ENCODE measurements around the gene KDM1B.

KDM1B gene, protein sequence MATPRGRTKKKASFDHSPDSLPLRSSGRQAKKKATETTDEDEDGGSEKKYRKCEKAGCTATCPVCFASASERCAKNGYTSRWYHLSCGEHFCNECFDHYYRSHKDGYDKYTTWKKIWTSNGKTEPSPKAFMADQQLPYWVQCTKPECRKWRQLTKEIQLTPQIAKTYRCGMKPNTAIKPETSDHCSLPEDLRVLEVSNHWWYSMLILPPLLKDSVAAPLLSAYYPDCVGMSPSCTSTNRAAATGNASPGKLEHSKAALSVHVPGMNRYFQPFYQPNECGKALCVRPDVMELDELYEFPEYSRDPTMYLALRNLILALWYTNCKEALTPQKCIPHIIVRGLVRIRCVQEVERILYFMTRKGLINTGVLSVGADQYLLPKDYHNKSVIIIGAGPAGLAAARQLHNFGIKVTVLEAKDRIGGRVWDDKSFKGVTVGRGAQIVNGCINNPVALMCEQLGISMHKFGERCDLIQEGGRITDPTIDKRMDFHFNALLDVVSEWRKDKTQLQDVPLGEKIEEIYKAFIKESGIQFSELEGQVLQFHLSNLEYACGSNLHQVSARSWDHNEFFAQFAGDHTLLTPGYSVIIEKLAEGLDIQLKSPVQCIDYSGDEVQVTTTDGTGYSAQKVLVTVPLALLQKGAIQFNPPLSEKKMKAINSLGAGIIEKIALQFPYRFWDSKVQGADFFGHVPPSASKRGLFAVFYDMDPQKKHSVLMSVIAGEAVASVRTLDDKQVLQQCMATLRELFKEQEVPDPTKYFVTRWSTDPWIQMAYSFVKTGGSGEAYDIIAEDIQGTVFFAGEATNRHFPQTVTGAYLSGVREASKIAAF

GRCh38 chr6:18155150-18155863, at the start of gene KDM1B:
KDM1B (plus strand) TSS chr6:18155422; CDS start chr6:18159896, 4,474 bp downstream.
- peaks cover 4% of the 10 kb centered on the region for H3K4me1 ChIP-seq (ENCODE audit: insufficient read depth, poor library complexity, severe bottlenecking)
- peak within 1 kb of the TSS; percentile 99 for H3K4me3 ChIP-seq (ENCODE audit: severe bottlenecking)
- ATAC-seq (ENCODE audit: low read depth) = peak; percentile 87
- H3K9me3 ChIP-seq (ENCODE audit: severe bottlenecking) = no peaks in the 10 kb centered on the region
- H3K36me3 ChIP-seq (ENCODE audit: low read depth) = no peaks in the 10 kb centered on the region
- peak; percentile 97 for DNase-seq (ENCODE audit: low spot score)
- H3K27me3 ChIP-seq (ENCODE audit: insufficient read depth, poor library complexity, severe bottlenecking) = no peaks in the 10 kb centered on the region
- no peak for TF ChIP-seq CTCF (IDR thresholded peaks at IDR 0.05; ENCODE audit: poor library complexity, severe bottlenecking)
- peak within 1 kb of the TSS; percentile 49 for H3K27ac ChIP-seq (ENCODE audit: poor library complexity, severe bottlenecking)

- Histone ChIP-seq H3K9me3 (ENCODE audit: severe bottlenecking) (peaks cover 7% of the 10 kb centered on the region), H3K36me3 (ENCODE audit: low read depth) (no peaks in the 10 kb centered on the region), H3K27me3 (ENCODE audit: insufficient read depth, poor library complexity, severe bottlenecking) (no peaks in the 10 kb centered on the region), H3K27ac (ENCODE audit: poor library complexity, severe bottlenecking) (no peak overlapping the region), H3K4me3 (ENCODE audit: severe bottlenecking) (no peak overlapping the region), H3K4me1 (ENCODE audit: insufficient read depth, poor library complexity, severe bottlenecking) (no peaks in the 10 kb centered on the region)
- no peak for DNase-seq (ENCODE audit: low spot score)
- ATAC-seq (ENCODE audit: low read depth) = no peak
- TF ChIP-seq CTCF (IDR thresholded peaks at IDR 0.05; ENCODE audit: poor library complexity, severe bottlenecking) = no peak
Observed at GRCh38 chr6:18107061-18107460, 48.2 kb upstream of the KDM1B start.

- Histone ChIP-seq H3K9me3 (ENCODE audit: severe bottlenecking) (peaks cover 7% of the 10 kb centered on the region), H3K4me3 (ENCODE audit: severe bottlenecking) (no peak overlapping the region), H3K36me3 (ENCODE audit: low read depth) (no peaks in the 10 kb centered on the region), H3K27ac (ENCODE audit: poor library complexity, severe bottlenecking) (no peak overlapping the region), H3K27me3 (ENCODE audit: insufficient read depth, poor library complexity, severe bottlenecking) (no peaks in the 10 kb centered on the region), H3K4me1 (ENCODE audit: insufficient read depth, poor library complexity, severe bottlenecking) (no peaks in the 10 kb centered on the region)
- DNase-seq (ENCODE audit: low spot score) = no peak
- TF ChIP-seq CTCF (IDR thresholded peaks at IDR 0.05; ENCODE audit: poor library complexity, severe bottlenecking) = no peak
- ATAC-seq (ENCODE audit: low read depth) = no peak
Observed at GRCh38 chr6:18110162-18110561, 45.1 kb upstream of the KDM1B start.

GRCh38 chr6:18115356-18115755, 39.9 kb upstream of the KDM1B start:
- H3K27ac ChIP-seq (ENCODE audit: poor library complexity, severe bottlenecking) = no peak overlapping the region
- H3K36me3 ChIP-seq (ENCODE audit: low read depth) = no peaks in the 10 kb centered on the region
- no peaks in the 10 kb centered on the region for H3K27me3 ChIP-seq (ENCODE audit: insufficient read depth, poor library complexity, severe bottlenecking)
- no peak for TF ChIP-seq CTCF (IDR thresholded peaks at IDR 0.05; ENCODE audit: poor library complexity, severe bottlenecking)
- H3K9me3 ChIP-seq (ENCODE audit: severe bottlenecking) = no peaks in the 10 kb centered on the region
- DNase-seq (ENCODE audit: low spot score) (no peak), ATAC-seq (ENCODE audit: low read depth) (no peak)
- H3K4me1 ChIP-seq (ENCODE audit: insufficient read depth, poor library complexity, severe bottlenecking) = no peaks in the 10 kb centered on the region
- H3K4me3 ChIP-seq (ENCODE audit: severe bottlenecking) = no peak overlapping the region

Measured in RWPE2 (cell line).